Muscle of arm (tissue), 12 donors: ENCODE data around the gene FKRP. TPM values are rescaled to one million over a fixed set of nuclear protein-coding genes. Genes with fewer than 3 reads are reported as not detected.
"Not testable (repeated sequence)": the region's sequence is repeated elsewhere in the genome, so short reads cannot be mapped to it uniquely, and the experiment has no call there.

Experiments
- DNase-seq: peaks from one replicate; pipeline ENCODE4 v3.0.0-alpha.2; 2013
- polyA plus RNA-seq, 12 donors: library from polyadenylated mRNA; unstranded; fragments of 120-200 nt; gene quantifications; one replicate each; pipeline ENCODE4 v1.2.1, GENCODE V29; 2013; ENCODE audit not compliant: insufficient read length in 12 of 12

The FKRP gene
- polyA plus RNA-seq, 12 donors: 13.7 to 46.3 (median 18.3) TPM; not detected in 1

DNA sequence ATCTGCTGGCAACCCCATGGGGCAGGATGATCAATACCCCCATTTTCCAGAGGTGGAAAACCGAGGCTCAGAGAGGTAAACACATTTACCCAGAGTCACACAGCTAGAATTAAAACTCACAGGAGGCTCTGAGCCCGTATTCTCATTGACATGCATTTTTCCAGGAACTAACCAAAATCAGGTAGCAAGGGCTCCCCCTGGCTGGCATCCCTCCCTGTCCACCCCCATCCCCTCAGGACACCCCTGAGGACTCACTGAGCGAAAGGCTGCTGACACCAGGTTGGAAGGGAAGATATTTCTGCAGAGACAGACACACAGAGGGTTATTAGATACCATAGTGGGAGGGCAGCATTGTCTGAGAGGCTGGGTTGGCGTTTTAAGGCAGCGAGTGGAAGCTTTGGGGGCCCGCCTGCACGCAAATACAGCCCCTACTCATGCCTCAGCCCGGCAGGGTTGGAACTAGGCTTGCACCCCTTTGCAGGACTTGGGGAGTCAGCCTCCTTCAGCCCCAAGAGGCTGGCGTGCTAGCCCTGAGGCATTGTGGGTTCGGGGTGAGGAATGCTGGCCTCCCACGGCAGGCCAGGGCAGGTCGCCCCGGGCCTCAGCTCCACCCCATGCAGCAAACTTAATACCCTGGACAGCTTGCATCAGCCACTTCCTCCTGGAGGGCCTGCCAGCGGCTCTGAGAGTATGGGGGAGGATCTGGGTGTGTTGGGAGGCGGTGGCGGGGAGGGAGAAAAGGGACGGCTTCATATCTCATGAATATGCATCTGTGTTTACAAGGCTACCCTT lies 38.6 kb downstream of the FKRP start:
- DNase-seq: peak; percentile 36

DNA sequence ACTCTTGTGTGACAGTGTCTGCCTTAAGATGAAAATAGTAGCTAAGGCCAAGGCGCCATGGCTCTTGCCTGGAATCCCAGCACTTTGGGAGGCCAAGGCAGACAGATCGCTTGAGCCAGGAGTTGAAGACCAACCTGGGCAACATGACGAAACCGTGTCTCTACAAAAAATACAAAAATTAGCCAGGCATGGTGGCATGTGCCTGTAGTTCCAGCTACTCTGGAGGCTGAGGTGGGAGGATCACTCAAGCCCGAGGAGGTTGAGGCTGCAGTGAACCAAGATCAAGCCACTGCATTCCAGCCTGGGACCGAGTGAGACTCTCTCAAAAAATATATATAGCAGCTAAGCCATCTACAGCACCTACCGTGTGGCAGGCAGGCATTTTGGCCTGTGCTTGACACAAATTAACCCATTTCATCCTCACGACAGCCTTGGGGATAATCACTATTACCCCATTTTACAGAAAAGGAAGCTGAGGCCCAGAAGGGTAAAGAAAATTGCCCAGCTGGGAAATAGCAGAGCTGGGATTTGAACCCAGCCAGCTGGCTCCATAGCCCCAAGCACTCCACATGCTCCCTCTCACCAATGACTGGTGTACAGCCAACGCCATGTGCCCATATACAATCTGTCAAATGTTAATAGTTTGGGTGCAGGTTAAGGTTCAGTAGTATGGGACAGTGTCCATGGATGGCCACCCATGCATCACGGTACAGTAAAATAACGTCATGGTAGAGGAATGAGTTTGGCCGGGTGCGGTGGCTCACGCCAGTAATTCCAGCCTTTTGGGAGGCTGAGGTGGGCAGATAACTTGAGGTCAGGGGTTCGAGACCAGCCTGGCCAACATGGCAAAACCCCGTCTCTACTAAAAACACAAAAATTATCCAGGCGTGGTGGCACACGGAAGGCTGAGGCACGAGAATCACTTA lies 39.5 kb downstream of the FKRP start:
- no peak for DNase-seq

DNA sequence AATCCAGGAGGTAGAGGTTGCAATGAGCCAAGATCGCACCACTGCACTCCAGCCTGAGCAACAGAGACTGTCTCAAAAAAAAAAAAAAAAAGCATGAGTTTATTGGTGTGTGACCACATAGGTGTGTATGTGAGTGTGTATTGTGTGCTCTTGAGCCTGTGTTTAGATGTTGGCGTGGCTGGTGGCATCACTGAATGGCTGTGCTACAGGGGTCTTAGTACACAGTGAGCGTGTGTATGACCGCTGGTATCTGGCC lies 40.1 kb downstream of the FKRP start:
- no peak for DNase-seq

DNA sequence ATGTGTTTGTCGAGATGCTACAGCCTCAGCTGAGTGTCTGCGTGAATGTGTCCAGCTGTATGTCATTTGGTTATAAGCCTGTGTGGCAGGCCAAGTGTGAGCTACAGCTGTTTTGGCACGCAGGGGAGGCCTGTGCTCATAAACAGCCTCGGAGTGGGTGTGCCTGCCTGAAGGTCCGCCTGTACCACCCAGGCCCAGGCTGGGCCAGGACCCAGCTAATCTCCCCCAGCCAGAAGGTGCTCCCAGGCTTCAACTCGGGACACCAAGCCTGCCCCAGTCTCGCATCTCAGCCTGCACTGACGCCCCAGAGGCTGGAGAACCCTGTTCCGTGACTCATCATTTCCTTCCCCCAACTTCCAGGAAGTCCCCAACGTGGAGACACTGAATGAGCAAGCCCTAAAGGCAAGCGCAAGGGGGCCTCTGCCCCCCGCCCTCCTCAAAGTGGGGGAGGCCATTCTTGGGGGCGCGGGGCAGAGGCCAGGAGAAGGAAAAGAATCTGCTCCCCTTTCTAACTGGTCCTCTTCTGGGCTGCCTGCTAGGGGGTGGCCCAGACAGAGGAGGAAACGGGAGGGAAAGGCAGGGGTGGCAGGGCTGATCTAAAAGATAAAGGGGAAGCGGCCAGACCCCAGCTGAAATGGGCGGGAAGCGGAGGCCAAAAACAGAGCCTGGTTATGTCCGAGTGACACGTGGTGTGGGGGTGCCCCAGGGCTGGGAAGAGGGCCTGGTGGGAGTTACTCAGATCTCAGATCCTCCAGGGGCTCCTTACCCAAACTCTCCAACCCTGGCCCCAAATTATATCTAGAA lies 40.6 kb downstream of the FKRP start:
- peak; percentile 85 for DNase-seq

DNA sequence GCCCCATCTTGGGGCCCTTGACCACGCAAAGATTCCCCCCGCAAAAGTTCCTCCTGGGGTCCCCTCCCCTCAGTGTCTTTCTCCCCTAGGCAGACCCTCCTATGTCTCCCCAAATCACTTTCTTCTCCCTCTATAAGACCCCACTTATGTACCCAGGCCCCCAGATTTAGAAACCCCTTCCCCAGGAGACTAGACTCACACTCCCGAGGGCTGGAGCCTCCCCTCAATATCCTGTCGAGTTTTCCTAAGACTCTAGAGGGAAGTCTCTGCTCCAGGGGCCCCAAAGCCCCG lies 41.1 kb downstream of the FKRP start:
- no peak for DNase-seq

DNA sequence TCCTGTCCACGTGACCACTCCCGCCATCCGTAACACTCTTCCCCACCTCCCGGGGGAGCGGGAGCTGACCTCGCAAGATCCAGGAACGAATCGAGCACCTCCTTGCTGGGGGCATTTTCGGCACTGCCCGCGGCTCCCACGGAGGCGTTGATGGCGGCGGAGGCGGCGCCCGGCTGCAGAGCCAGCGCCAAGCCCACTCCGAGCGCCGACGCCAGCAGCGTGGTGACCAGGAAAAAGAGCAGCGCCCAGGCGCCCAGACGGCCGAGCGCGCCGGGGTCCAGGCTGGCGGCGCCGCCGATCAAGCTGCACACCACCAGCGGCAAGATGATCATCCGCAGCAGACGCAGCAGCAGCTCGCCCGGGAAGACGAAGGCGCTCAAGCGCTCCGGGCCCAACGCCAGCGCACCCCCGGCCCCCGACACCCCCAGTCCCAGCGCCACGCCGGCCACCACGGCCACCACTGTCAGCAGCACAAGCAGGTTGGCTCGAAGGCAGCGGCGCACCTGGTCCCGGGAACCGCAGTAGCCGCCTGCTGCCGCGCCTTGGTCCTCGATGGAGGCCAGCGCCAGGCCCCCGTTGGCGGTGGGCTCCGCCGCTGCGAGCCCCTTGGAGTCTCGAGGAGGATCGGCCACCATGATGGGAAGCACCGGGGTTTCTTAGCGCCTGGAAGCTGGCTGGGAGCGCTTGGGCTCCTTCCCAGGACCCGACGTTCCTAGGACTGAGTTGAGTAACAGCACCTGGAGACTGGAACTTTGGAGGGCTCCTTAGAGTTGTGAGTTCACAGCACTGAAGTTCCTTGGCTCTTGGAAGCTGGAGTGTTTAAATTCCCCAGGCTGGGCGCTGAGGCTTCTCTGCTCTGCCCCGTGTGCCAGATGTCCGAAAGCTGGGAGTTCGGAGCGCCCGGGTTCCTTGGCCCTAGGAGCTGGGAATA lies 41.7 kb downstream of the FKRP start:
- DNase-seq: peak; percentile 53

DNA sequence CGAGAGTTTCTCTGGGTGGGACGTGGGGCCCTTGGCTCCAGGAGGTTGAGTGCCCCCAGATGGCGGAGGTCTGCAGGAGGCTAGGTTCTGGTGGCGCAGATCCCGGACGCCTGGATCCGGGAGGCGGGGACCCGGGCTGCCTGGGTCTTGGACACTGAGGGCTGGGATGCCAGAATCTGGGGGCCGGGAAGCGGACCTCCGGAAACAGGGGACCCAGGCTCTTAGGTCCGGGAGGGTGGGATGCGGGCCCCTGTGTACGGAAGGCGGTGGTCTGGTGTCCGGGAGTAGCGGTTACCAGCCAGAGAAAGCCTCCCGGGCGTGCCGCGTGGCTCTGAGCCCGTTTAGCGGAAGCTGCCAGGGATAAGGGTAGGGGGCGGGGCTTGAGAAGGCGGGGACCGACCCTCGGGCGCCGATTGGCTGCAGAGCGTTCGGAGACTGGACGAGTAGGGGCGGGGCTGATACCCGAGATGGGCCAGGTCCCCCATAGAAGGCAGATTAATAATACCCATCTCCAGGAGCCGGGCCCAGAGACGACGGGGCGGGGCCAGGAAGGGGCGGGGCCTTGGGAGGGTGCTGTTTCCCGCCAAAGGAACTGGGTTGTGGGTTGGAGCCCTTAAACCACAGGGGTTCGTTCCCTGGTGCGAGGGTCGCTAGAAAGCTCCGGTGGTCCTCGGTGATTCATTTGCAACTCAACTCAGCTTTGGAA lies 42.6 kb downstream of the FKRP start, which contains the start of gene SLC1A5:
SLC1A5 (minus strand) TSS at position 333 of the 706 bp plus-strand sequence. CDS start 629 bp downstream, outside the sequence.
- DNase-seq: peak; percentile 92

DNA sequence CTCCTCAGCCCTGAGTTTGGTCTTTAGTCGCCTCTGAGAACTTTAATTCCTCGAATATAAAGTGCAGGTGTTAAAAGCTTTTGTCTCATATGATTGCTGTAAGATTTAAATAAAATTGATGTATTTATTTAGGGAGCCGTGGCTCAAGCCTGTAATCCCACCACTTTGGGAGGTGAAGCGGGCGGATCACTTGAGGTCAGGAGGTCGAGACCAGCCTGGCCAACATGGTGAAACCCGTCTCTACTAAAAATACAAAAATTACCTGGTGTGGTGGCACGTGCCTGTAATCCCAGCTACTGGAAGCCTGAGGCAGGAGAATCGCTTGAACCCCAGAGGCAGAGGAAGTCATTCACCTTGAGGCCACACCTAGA lies 43.1 kb downstream of the FKRP start:
- no peak for DNase-seq

DNA sequence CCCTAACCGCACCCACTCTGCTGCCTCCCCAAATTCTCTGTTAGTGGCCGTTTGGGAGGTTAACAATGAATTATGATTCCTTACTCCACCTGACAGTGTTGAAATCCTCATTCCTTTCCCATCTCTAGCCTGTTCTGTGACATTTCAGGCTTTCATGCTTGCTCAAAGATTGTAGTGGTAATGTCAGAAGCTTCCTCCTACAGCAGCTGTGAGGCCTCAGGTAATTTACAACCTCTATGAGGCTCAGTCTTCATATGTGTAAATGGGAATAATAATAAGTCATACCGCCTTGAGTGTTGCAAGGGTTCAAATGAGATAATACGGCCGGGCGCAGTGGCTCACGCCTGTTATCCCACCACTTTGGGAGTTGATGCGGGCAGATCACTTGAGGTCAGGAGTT lies 43.5 kb downstream of the FKRP start:
- no peak for DNase-seq

DNA sequence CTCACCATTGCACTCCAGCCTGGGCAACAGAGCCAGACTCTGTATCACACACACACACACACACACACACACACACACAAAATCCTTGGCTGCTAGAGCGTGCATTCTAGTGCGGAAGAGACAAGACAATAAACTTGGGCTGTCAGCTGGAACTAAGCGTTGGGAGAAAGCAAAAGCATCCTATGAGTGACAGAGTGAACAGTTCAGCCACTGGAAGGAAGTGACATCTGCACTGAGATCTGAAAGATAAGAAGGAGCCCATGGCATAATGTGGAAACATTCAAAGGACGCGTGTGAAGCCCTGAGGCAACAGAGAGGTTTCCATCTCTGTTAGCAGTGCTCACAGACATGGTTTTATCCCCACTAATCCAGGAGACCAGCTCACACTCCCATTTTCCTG lies 46.1 kb downstream of the FKRP start:
- no peak for DNase-seq

DNA sequence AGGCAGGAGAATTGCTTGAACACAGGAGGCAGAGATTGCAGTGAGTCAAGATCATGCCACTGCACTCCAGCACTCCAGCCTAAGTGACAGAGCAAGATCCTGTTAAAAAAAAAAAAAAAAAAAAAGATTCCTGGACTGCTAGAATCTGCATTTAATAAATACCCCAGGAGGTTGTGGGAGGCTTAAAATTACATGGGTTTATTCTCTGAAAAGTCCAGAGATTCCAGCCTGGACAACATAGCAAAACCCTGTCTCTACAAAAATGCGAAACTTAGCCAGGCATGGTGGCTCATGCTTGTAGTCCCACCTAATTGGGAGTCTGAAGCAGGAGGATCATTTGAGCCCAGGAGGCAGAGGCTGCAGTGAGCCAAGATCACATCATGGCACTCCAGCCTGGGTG lies 52.0 kb downstream of the FKRP start:
- no peak for DNase-seq

DNA sequence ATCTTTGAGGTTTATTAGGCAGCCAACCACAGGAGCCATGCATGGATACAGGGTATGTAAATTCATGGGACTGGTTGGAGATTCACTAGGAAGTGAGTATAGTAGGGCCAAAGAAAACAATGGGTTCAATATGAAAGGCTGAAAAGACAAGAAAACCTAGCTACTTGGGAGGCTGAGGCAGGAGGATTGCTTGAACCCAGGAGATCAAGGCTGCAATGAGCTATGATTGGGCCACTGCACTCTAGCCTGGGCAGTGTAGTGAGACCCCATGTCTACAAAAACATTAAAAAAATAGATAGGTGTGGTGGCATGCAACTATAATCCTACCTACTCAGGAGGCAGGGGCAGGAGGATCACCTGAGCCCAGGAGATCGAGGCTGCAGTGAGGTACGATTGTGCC lies 52.9 kb downstream of the FKRP start:
- DNase-seq: no peak

DNA sequence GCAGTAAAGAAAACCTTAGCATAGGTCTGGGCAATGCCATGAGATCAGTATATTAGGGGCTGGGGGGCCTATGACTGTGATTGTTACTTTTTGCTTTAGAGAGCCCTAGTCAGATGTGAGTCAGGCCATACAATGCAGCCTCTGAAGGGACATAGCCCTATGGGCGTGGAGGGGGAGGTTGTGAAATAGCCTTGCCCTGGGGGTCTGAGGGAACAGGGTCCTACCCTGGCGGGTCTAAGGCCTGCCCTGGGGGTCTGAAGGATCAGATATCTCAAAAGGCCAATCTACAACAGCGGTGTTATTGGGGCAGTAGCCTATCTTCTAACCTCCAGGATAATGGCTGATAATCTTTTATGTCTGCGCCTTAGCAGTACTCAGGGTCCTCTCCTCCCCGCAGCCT lies 56.3 kb downstream of the FKRP start:
- no peak for DNase-seq

DNA sequence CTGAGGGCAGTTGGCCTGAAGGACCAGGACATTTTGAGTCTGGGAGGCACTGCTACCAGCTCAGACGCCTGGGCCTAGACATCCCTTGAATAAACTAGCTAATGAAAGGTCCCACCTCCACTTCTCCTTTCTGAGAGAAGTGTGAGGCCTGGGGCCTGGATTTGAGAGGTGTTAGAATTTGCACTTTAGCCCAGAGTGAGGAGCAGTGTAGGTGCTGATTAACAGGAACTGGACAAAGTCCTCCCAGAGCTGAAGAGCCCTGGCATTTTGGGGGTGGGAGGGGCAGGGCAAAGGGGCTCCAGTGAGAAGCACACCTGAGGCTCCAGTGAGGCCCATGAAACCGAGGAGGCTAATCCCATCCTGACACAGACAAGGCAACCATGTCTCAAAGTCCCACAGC lies 57.7 kb downstream of the FKRP start:
- DNase-seq: no peak

DNA sequence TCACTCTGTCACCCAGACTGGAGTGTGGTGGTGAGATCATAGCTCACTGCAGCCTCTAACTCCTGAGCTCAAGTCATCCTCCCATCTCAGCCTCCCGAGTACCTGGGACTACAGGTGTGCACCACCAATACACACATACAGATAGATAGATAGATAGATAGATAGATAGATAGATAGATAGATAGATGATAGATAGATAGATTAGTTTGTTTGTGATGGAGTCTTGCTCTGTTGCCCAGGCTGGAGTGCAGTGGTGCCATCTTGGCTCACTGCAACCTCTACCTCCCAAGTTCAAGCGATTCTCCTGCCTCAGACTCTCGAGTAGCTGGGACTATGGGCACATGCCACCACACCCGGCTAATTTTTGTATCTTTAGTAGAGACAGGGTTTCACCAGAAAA lies 58.6 kb downstream of the FKRP start:
- not testable (repeated sequence) for DNase-seq

DNA sequence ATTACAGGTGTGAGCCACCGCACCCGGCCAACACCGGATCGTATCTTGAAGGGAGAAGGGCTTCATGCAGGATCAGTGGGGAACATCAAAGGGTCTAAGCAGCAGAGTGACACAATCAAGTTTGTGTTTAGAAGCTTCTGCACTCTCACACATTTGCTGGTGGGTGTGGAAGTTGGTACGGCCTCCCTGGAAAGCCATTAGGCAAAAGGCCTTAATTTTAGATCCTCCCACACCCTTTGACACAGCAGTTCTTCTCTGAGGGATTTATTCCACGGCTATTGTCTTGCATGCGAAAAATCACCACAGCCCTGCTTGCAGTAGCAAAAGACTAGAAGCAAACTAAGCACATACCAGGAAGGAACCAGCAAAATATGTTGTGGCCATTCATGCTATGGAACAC lies 60.8 kb downstream of the FKRP start:
- DNase-seq: no peak
